Activated T-cell treated with anti-CD3 and anti-CD28 coated beads, Interleukin-2, amount 50 U/mL, for 48 hours (primary cell): Measurements from ENCODE around the gene AHNAK2.
"Not testable (repeated sequence)": the region's sequence is repeated elsewhere in the genome, so short reads cannot be mapped to it uniquely, and the experiment has no call there.

Source experiments
- DNase-seq, 2 experiments: peaks; one replicate each; pipeline ENCODE4 v3.0.0-alpha.2; 2020

AHNAK2 gene

GRCh38 chr14:104977681-104978653 lies at the start of gene AHNAK2:
TSS of gene AHNAK2 (minus strand) at chr14:104978374. CDS start at chr14:104978237, 137 bp downstream.
- peak; percentile 55 to 72 for DNase-seq

- DNase-seq, result not testable (repeated sequence)
Observed at GRCh38 chr14:105027718-105028117, 49.5 kb upstream of the AHNAK2 start.

- no peak for DNase-seq
Observed at GRCh38 chr14:105026802-105027563, 48.8 kb upstream of the AHNAK2 start.

GRCh38 chr14:105026033-105026785 lies 48.0 kb upstream of the AHNAK2 start:
- DNase-seq, result no peak

GRCh38 chr14:105025429-105025828 lies 47.3 kb upstream of the AHNAK2 start:
- DNase-seq, result no peak

- no peak for DNase-seq
Observed at GRCh38 chr14:105023791-105024480, 45.8 kb upstream of the AHNAK2 start.

GRCh38 chr14:105023144-105023543 lies 45.0 kb upstream of the AHNAK2 start:
- no peak for DNase-seq

GRCh38 chr14:105022276-105022670 lies 44.1 kb upstream of the AHNAK2 start:
- DNase-seq, result no peak

- DNase-seq, result peak; percentile 63
Observed at GRCh38 chr14:105021656-105022275, 43.6 kb upstream of the AHNAK2 start.

GRCh38 chr14:105020815-105021655 lies 42.9 kb upstream of the AHNAK2 start, which contains the start of gene CDCA4:
TSS of gene CDCA4 (minus strand) at chr14:105021083. CDS start at chr14:105011929, 9,154 bp downstream.
- peak; percentile 99 for DNase-seq

GRCh38 chr14:105019861-105020814 lies 42.0 kb upstream of the AHNAK2 start:
- DNase-seq, result peak; percentile 72 to 75

GRCh38 chr14:105018414-105018813 lies 40.2 kb upstream of the AHNAK2 start:
- no peak for DNase-seq

GRCh38 chr14:105015905-105016304 lies 37.7 kb upstream of the AHNAK2 start:
- no peak for DNase-seq

- no peak for DNase-seq
Observed at GRCh38 chr14:105015242-105015641, 37.1 kb upstream of the AHNAK2 start.

GRCh38 chr14:105014631-105015030 lies 36.5 kb upstream of the AHNAK2 start:
- no peak for DNase-seq

- no peak for DNase-seq
Observed at GRCh38 chr14:105014032-105014431, 35.9 kb upstream of the AHNAK2 start.

- no peak for DNase-seq
Observed at GRCh38 chr14:105013150-105013785, 35.1 kb upstream of the AHNAK2 start.

- no peak for DNase-seq
Observed at GRCh38 chr14:105012171-105012985, 34.2 kb upstream of the AHNAK2 start.
